ENCODE data around the gene ASMTL. TPM values are rescaled to one million over a fixed set of nuclear protein-coding genes. Genes with fewer than 3 reads are reported as not detected.
A peak's percentile ranks its signal among the peaks of the same experiment; 100 is the strongest.

ASMTL gene
- total and polyA plus RNA-seq, 2 of the 13 experiments (the other 11 are each of a cell fraction or from before 2014, with no cell fraction given): 5.6 to 16.3 TPM

GRCh38 chrX:1391370-1391706 lies 61.4 kb downstream of the ASMTL start (continued):
- TF ChIP-seq BCL3 (CRISPR knock-in tag; IDR thresholded peaks at IDR 0.05) (no peak), GPN1 (CRISPR knock-in tag; IDR thresholded peaks at IDR 0.05; ENCODE audit: borderline replicate concordance) (no peak), ZNF253 (CRISPR knock-in tag; IDR thresholded peaks at IDR 0.05; ENCODE audit: borderline replicate concordance) (no peak), SOX5 (CRISPR knock-in tag; IDR thresholded peaks at IDR 0.05; ENCODE audit: borderline replicate concordance) (no peak), HNRNPH1 (optimal IDR thresholded peaks at IDR 0.05; ENCODE audit: low read depth, low read length) (no peak), ZNF574 (CRISPR knock-in tag; IDR thresholded peaks at IDR 0.05) (no peak), PREB (CRISPR knock-in tag; IDR thresholded peaks at IDR 0.05) (no peak), AHDC1 (CRISPR knock-in tag; IDR thresholded peaks at IDR 0.05; ENCODE audit: borderline replicate concordance) (no peak), ETV5 (CRISPR knock-in tag; IDR thresholded peaks at IDR 0.05; ENCODE audit: borderline replicate concordance) (no peak), TBX2 (CRISPR knock-in tag; IDR thresholded peaks at IDR 0.05; ENCODE audit: borderline replicate concordance) (no peak; the same call in 1 of the 2 replicates), STAT6 (CRISPR knock-in tag; IDR thresholded peaks at IDR 0.05; ENCODE audit: borderline replicate concordance) (peak; percentile 64; the same call in 1 of the 2 replicates), SATB2 (CRISPR knock-in tag; IDR thresholded peaks at IDR 0.05) (no peak), POLR2AphosphoS5 (IDR thresholded peaks at IDR 0.05; ENCODE audit: low read depth, low read length) (no peak), NCOA2 (CRISPR knock-in tag; IDR thresholded peaks at IDR 0.05) (no peak), ZNF776 (CRISPR knock-in tag; IDR thresholded peaks at IDR 0.05) (no peak)
